ENCODE measurements around the gene CABLES1. TPM values are rescaled to one million over a fixed set of nuclear protein-coding genes. Genes with fewer than 3 reads are reported as not detected.

Gene CABLES1
- total RNA-seq, 4 donors from 2014 or later: 1.5 to 11.9 (median 6.1) TPM

- Histone ChIP-seq H3K27ac (no peak overlapping the region), H3K4me1 (peaks cover 0 to 7% (median 4%) of the 10 kb centered on the region in 4 donors), H3K27me3 (no peaks in the 10 kb centered on the region), H3K4me3 (no peak overlapping the region), H3K36me3 (no peaks in the 10 kb centered on the region), H3K9me3 (no peaks in the 10 kb centered on the region)
- TF ChIP-seq EP300 (IDR thresholded peaks at IDR 0.05; ENCODE audit: low read depth) (no peak), CTCF (IDR thresholded peaks at IDR 0.05) (no peak), POLR2AphosphoS5 (IDR thresholded peaks at IDR 0.05) (no peak), POLR2A (IDR thresholded peaks at IDR 0.05) (no peak)
- intact Hi-C loops (cut with DNase I; ENCODE audit: low total_unique reads): no loop called here
- in situ Hi-C loops (cut with MboI; ENCODE audit: low pct_ligation_motif_present in 1 of 4, low pct_unique_long_range_greater_than_20kb in 1 of 4, low sequenced_read_pairs in 3 of 4): loop anchor here in 1 of 4 donors (25.0 kb wide), 1 partner anchor 214 kb away; no protein-coding TSS in a partner anchor
- DNase-seq: no peak
- WGBS, 2 donors (ENCODE audit: low coverage in 1 of 2): 88% methylated on average over 5 of the region's 5 CpGs; no CpG with 5 or more reads in 1 of the 2 donors
These were observed 13.1 kb downstream of the CABLES1 start for GRCh38 chr18:23148382-23148781.

GRCh38 chr18:23149570-23149969, 14.3 kb downstream of the CABLES1 start:
- intact Hi-C loops (cut with DNase I; ENCODE audit: low total_unique reads): no loop called here
- in situ Hi-C loops (cut with MboI; ENCODE audit: low pct_ligation_motif_present in 1 of 4, low pct_unique_long_range_greater_than_20kb in 1 of 4, low sequenced_read_pairs in 3 of 4): loop anchor here in 1 of 4 donors (25.0 kb wide), 1 partner anchor 213 kb away; no protein-coding TSS in a partner anchor

GRCh38 chr18:23151414-23152099, 16.3 kb downstream of the CABLES1 start:
- Histone ChIP-seq H3K9me3 (no peaks in the 10 kb centered on the region), H3K27me3 (no peaks in the 10 kb centered on the region), H3K36me3 (no peaks in the 10 kb centered on the region), H3K27ac (no peak overlapping the region), H3K4me3 (no peak overlapping the region), H3K4me1 (no peaks in the 10 kb centered on the region)
- DNase-seq: no peak
- WGBS, 2 donors (ENCODE audit: low coverage in 1 of 2): 92 to 97% methylated on average over 5 to 11 of the region's 11 CpGs
- intact Hi-C loops (cut with DNase I; ENCODE audit: low total_unique reads): no loop called here
- TF ChIP-seq POLR2A (IDR thresholded peaks at IDR 0.05): no peak
- no peak for TF ChIP-seq POLR2AphosphoS5 (IDR thresholded peaks at IDR 0.05)
- no peak for TF ChIP-seq CTCF (IDR thresholded peaks at IDR 0.05)
- no peak for TF ChIP-seq EP300 (IDR thresholded peaks at IDR 0.05; ENCODE audit: low read depth)
- in situ Hi-C loops (cut with MboI; ENCODE audit: low pct_ligation_motif_present in 1 of 4, low pct_unique_long_range_greater_than_20kb in 1 of 4, low sequenced_read_pairs in 3 of 4): no loop called here

More at GRCh38 chr18:23149570-23149969, 14.3 kb downstream of the CABLES1 start:
- H3K4me3 ChIP-seq: no peak overlapping the region
- no peaks in the 10 kb centered on the region for H3K27me3 ChIP-seq
- no peak for DNase-seq
- 80 to 95% methylated on average over 1 to 10 of the region's 10 CpGs for WGBS, 2 donors (ENCODE audit: low coverage in 1 of 2)
- H3K4me1 ChIP-seq: no peaks in the 10 kb centered on the region
- no peaks in the 10 kb centered on the region for H3K36me3 ChIP-seq
- no peak overlapping the region for H3K27ac ChIP-seq
- no peaks in the 10 kb centered on the region for H3K9me3 ChIP-seq
- no peak for TF ChIP-seq EP300 (IDR thresholded peaks at IDR 0.05; ENCODE audit: low read depth)
- TF ChIP-seq CTCF (IDR thresholded peaks at IDR 0.05): no peak
- TF ChIP-seq POLR2AphosphoS5 (IDR thresholded peaks at IDR 0.05): no peak
- no peak for TF ChIP-seq POLR2A (IDR thresholded peaks at IDR 0.05)

GRCh38 chr18:23154030-23154429, 18.7 kb downstream of the CABLES1 start:
- H3K27ac ChIP-seq: no peak overlapping the region
- H3K4me3 ChIP-seq: no peak overlapping the region
- in situ Hi-C loops (cut with MboI; ENCODE audit: low pct_ligation_motif_present in 1 of 4, low pct_unique_long_range_greater_than_20kb in 1 of 4, low sequenced_read_pairs in 3 of 4) (no loop called here), intact Hi-C loops (cut with DNase I; ENCODE audit: low total_unique reads) (no loop called here)
- TF ChIP-seq CTCF (IDR thresholded peaks at IDR 0.05) (no peak), POLR2AphosphoS5 (IDR thresholded peaks at IDR 0.05) (no peak), POLR2A (IDR thresholded peaks at IDR 0.05) (no peak), EP300 (IDR thresholded peaks at IDR 0.05; ENCODE audit: low read depth) (no peak)
- peaks cover 0 to under 1% (median 0%) of the 10 kb centered on the region in 4 donors for H3K4me1 ChIP-seq
- 79 to 86% methylated on average over 6 of the region's 6 CpGs for WGBS, 2 donors (ENCODE audit: low coverage in 1 of 2)
- no peak for DNase-seq
- no peaks in the 10 kb centered on the region for H3K9me3 ChIP-seq
- no peaks in the 10 kb centered on the region for H3K27me3 ChIP-seq
- no peaks in the 10 kb centered on the region for H3K36me3 ChIP-seq

All from transverse colon (tissue), 4 donors.